Endothelial cell of umbilical vein (primary cell): ENCODE results near the gene ITM2C. TPM values are rescaled to one million over a fixed set of nuclear protein-coding genes. Genes with fewer than 3 reads are reported as not detected.
A peak's percentile ranks its signal among the peaks of the same experiment; 100 is the strongest.

Experiments used
- BruUV-seq: library from RNA; stranded (reverse); fragments of 400-500 nt; replicated peaks from 2 replicates; lab custom pipeline; 2021; lab: Mats Ljungman, UMichigan
- CTCF ChIA-PET: fragments of 300-600, 350-600 bp; sonication (Branson Sonifier 250); formaldehyde crosslinking; loops from one replicate; lab custom pipeline; 2021; ENCODE audit warnings: antibody characterized with exemption, inconsistent platforms; lab: Charles Lee
- POLR2A ChIA-PET: fragments of 300-600, 350-600 bp; sonication (Branson Sonifier 250); formaldehyde crosslinking; loops from one replicate; lab custom pipeline; 2021; ENCODE audit warnings: antibody characterized with exemption, inconsistent platforms; lab: Charles Lee
- DNase-seq: peaks from one replicate; pipeline ENCODE4 v3.0.0-alpha.2; 2011; ENCODE audit warnings: low read depth, low spot score
- FAIRE-seq: peaks from 2 replicates; lab custom pipeline; 2011; peaks lifted over from hg19 to GRCh38; lab: Jason Lieb, UNC
- H2AFZ ChIP-seq: 2 replicates; pipeline ENCODE4 v1.6.0; 2012; ENCODE audit warnings: low read depth, low read length, control low read depth, inconsistent platforms
- H3K27ac ChIP-seq: 2 replicates; pipeline ENCODE4 v1.5.1; 2011; ENCODE audit warnings: low read depth, mild to moderate bottlenecking, control low read depth, low read length, moderate library complexity; ENCODE audit not compliant: insufficient read depth
- H3K27me3 ChIP-seq, 2 experiments: 2 replicates each; pipeline versions ENCODE4 v1.6.0 to v1.6.1; 2011; ENCODE audit warnings: low read length in 2 of 2, mixed read lengths in 1 of 2; ENCODE audit not compliant: control insufficient read depth in 2 of 2, insufficient read depth in 2 of 2
- H3K36me3 ChIP-seq, 2 experiments: 2 replicates in 1 of 2; 3 replicates in 1 of 2; pipeline ENCODE4 v1.5.1; 2011; ENCODE audit warnings: low read length in 2 of 2, mild to moderate bottlenecking in 1 of 2, moderate library complexity in 1 of 2; ENCODE audit not compliant: control insufficient read depth in 2 of 2, insufficient read depth in 2 of 2; ENCODE audit errors: extremely low read depth in 1 of 2
- H3K4me1 ChIP-seq: 3 replicates; pipeline ENCODE4 v1.5.1; 2011; ENCODE audit warnings: mild to moderate bottlenecking, low read length; ENCODE audit not compliant: control insufficient read depth, insufficient read depth; ENCODE audit errors: extremely low read depth
- H3K4me2 ChIP-seq: 2 replicates; pipeline ENCODE4 v1.6.1; 2011; ENCODE audit warnings: low read length, control low read depth, mixed read lengths; ENCODE audit not compliant: insufficient read depth
- H3K4me3 ChIP-seq, 3 experiments: fragments of 200-600 bp in 1 of 3; sonication (generic), shearing (Covaris generic) in 1 of 3; replicated peaks in 1 of 3; 2 replicates each; pipeline ENCODE4 v1.5.1; 2011 to 2016; ENCODE audit warnings: control low read depth in 3 of 3, low read length in 3 of 3, mild to moderate bottlenecking in 2 of 3, inconsistent platforms in 1 of 3, low read depth in 1 of 3, moderate library complexity in 1 of 3; ENCODE audit not compliant: insufficient read depth in 1 of 3
- H3K79me2 ChIP-seq: 2 replicates; pipeline ENCODE4 v1.6.0; 2012; ENCODE audit warnings: low read length, inconsistent platforms; ENCODE audit not compliant: control insufficient read depth, insufficient read depth
- H3K9ac ChIP-seq: replicated peaks from 2 replicates; pipeline ENCODE3; 2011; ENCODE audit warnings: low read length, control low read depth; ENCODE audit not compliant: insufficient read depth; ENCODE audit errors: extremely low read depth
- H3K9me1 ChIP-seq: replicated peaks from 3 replicates; pipeline ENCODE4 v1.6.0; 2011; ENCODE audit warnings: mild to moderate bottlenecking, low read length; ENCODE audit not compliant: control insufficient read depth, insufficient read depth; ENCODE audit errors: extremely low read depth
- H3K9me3 ChIP-seq: replicated peaks from 2 replicates; pipeline ENCODE4 v1.5.1; 2012; ENCODE audit warnings: low read length, inconsistent platforms; ENCODE audit not compliant: control insufficient read depth, insufficient read depth
- H4K20me1 ChIP-seq: replicated peaks from 2 replicates; pipeline ENCODE3; 2011; ENCODE audit warnings: mild to moderate bottlenecking, low read length; ENCODE audit not compliant: control insufficient read depth, insufficient read depth; ENCODE audit errors: extremely low read depth
- CTCF ChIP-seq, 2 donors: IDR thresholded peaks; 1 replicate in 1 of 2; 2 replicates in 1 of 2; pipeline ENCODE4 v1.5.1; 2011; ENCODE audit warnings: low read length in 2 of 2, mild to moderate bottlenecking in 2 of 2, moderate library complexity in 2 of 2, control low read depth in 1 of 2, inconsistent platforms in 1 of 2, low read depth in 1 of 2; ENCODE audit not compliant: insufficient read depth in 1 of 2; ENCODE audit errors: extremely low read depth in 1 of 2
- EZH2 ChIP-seq: IDR thresholded peaks from 2 replicates; pipeline ENCODE4 v1.6.1; 2012; ENCODE audit warnings: borderline replicate concordance, low read depth, mild to moderate bottlenecking, moderate library complexity, low read length, inconsistent platforms; ENCODE audit not compliant: severe bottlenecking
- FOS ChIP-seq: IDR thresholded peaks from 2 replicates; pipeline ENCODE4 v1.6.1; 2011; ENCODE audit warnings: mild to moderate bottlenecking, low read length, moderate library complexity, borderline replicate concordance; ENCODE audit not compliant: insufficient read depth
- GATA2 ChIP-seq: IDR thresholded peaks from 2 replicates; pipeline ENCODE4 v1.7.0; 2011; ENCODE audit warnings: low read depth, mild to moderate bottlenecking, moderate library complexity, mixed read lengths, low read length; ENCODE audit not compliant: insufficient read length, insufficient read depth
- JUN ChIP-seq: IDR thresholded peaks from 2 replicates; pipeline ENCODE4 v1.6.1; 2011; ENCODE audit warnings: borderline replicate concordance, low read depth; ENCODE audit not compliant: insufficient read length, insufficient read depth
- MAX ChIP-seq: IDR thresholded peaks from 2 replicates; pipeline ENCODE4 v1.6.1; 2011; ENCODE audit not compliant: insufficient read depth, insufficient read length
- MYC ChIP-seq: IDR thresholded peaks from one replicate; pipeline ENCODE4 v1.6.1; 2011; ENCODE audit warnings: mild to moderate bottlenecking, low read depth, low read length
- POLR2A ChIP-seq: IDR thresholded peaks from 2 replicates; pipeline ENCODE4 v1.6.1; 2012; ENCODE audit warnings: low read depth, mild to moderate bottlenecking, control low read depth, low read length
- POLR2AphosphoS5 ChIP-seq: IDR thresholded peaks from 2 replicates; pipeline ENCODE4 v1.6.1; 2012; ENCODE audit warnings: low read depth, mild to moderate bottlenecking, control low read depth, low read length, moderate library complexity; ENCODE audit not compliant: insufficient read depth
- dilution Hi-C: fragments of 300-500 bp; cut with MboI; formaldehyde crosslinking; loops from one replicate; pipeline ENCODE4 v1.15.0; 2019; ENCODE audit warnings: low sequenced_read_pairs; ENCODE audit not compliant: extremely low pct_ligation_motif_present
- intact Hi-C: fragments of 100-400 bp; cut with micrococcal nuclease; formaldehyde crosslinking; loops from one replicate; pipeline ENCODE4 v1.10.0; 2022
- polyA plus RNA-seq, 4 experiments: library from polyadenylated mRNA; depleted of rRNA in 3 of 4; stranded (reverse) in 3 of 4; unstranded in 1 of 4; fragments of >200 nt; gene quantifications; 2 replicates each; pipeline versions ENCODE4 v1.2.1 to v1.2.3, GENCODE V29; 2011 to 2012; ENCODE audit warnings: missing spikeins in 1 of 4
- total RNA-seq: library from RNA; stranded (reverse); gene quantifications from 2 replicates; pipeline ENCODE4 v1.2.3, GENCODE V29; 2021

Gene ITM2C
- total and polyA plus RNA-seq, 2 donors (not counting 3 experiments of a cell fraction or from before 2014, with no cell fraction given): 12.0 to 12.1 TPM

- DNase-seq: no peak
- Histone ChIP-seq H3K9me1 (no peaks in the 10 kb centered on the region), H3K4me2 (peak overlapping the region; percentile 81), H4K20me1 (no peaks in the 10 kb centered on the region), H3K27ac (no peak overlapping the region), H3K79me2 (no peaks in the 10 kb centered on the region), H3K4me3 (peak overlapping the region in 1 of 3 experiments; percentile 45), H3K27me3 (peaks cover 24 to 39% of the 10 kb centered on the region in 2 experiments), H3K9me3 (no peaks in the 10 kb centered on the region), H3K4me1 (peaks cover 4% of the 10 kb centered on the region), H3K9ac (no peak overlapping the region), H2AFZ (peak overlapping the region; percentile 96), H3K36me3 (no peaks in the 10 kb centered on the region)
- TF ChIP-seq EZH2: no peak
- TF ChIP-seq FOS: no peak
- TF ChIP-seq MAX: no peak
- TF ChIP-seq POLR2AphosphoS5: no peak
- TF ChIP-seq MYC: no peak
- TF ChIP-seq CTCF (IDR thresholded peaks at IDR 0.05; ENCODE audit: extremely low read depth in 1 of 2, insufficient read depth in 1 of 2, low read depth in 1 of 2, low read length in 2 of 2): no peak
- TF ChIP-seq GATA2: no peak
- TF ChIP-seq POLR2A: no peak
- no peak for TF ChIP-seq JUN
- BruUV-seq: no TSS peak
- FAIRE-seq: no peak
- CTCF ChIA-PET: interaction anchor here (1.0 kb wide), 2 partner anchors 8 to 14 kb away, joined by 3 read pairs; no protein-coding TSS in a partner anchor
- intact Hi-C loops (no loop called here), dilution Hi-C loops (no loop called here)
- POLR2A ChIA-PET: no interaction called here
These were observed 579 bp upstream of the ITM2C start for GRCh38 chr2:230864122-230864604.
